ENCODE results near the gene ATP6V0C. TPM values are rescaled to one million over a fixed set of nuclear protein-coding genes. Genes with fewer than 3 reads are reported as not detected.
A peak's percentile ranks its signal among the peaks of the same experiment; 100 is the strongest.

The ATP6V0C gene
- total and polyA plus RNA-seq, 2 of the 13 experiments (the other 11 are each of a cell fraction or from before 2014, with no cell fraction given), result 10.4 to 20.1 TPM

DNA sequence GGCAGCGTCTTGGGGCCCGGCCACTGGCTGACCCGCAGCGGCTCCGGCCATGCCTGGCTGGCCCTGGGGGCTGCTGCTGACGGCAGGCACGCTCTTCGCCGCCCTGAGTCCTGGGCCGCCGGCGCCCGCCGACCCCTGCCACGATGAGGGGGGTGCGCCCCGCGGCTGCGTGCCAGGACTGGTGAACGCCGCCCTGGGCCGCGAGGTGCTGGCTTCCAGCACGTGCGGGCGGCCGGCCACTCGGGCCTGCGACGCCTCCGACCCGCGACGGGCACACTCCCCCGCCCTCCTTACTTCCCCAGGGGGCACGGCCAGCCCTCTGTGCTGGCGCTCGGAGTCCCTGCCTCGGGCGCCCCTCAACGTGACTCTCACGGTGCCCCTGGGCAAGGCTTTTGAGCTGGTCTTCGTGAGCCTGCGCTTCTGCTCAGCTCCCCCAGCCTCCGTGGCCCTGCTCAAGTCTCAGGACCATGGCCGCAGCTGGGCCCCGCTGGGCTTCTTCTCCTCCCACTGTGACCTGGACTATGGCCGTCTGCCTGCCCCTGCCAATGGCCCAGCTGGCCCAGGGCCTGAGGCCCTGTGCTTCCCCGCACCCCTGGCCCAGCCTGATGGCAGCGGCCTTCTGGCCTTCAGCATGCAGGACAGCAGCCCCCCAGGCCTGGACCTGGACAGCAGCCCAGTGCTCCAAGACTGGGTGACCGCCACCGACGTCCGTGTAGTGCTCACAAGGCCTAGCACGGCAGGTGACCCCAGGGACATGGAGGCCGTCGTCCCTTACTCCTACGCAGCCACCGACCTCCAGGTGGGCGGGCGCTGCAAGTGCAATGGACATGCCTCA is 41.9 kb upstream of the ATP6V0C start (continued):
- TF ChIP-seq, protein P1, sequence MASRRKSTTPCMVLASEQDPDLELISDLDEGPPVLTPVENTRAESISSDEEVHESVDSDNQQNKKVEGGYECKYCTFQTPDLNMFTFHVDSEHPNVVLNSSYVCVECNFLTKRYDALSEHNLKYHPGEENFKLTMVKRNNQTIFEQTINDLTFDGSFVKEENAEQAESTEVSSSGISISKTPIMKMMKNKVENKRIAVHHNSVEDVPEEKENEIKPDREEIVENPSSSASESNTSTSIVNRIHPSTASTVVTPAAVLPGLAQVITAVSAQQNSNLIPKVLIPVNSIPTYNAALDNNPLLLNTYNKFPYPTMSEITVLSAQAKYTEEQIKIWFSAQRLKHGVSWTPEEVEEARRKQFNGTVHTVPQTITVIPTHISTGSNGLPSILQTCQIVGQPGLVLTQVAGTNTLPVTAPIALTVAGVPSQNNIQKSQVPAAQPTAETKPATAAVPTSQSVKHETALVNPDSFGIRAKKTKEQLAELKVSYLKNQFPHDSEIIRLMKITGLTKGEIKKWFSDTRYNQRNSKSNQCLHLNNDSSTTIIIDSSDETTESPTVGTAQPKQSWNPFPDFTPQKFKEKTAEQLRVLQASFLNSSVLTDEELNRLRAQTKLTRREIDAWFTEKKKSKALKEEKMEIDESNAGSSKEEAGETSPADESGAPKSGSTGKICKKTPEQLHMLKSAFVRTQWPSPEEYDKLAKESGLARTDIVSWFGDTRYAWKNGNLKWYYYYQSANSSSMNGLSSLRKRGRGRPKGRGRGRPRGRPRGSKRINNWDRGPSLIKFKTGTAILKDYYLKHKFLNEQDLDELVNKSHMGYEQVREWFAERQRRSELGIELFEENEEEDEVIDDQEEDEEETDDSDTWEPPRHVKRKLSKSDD (CRISPR knock-in tag; IDR thresholded peaks at IDR 0.05; ENCODE audit: low read depth), result 0 out of 2 replicates have a peak, but pooled peaks have one; percentile 54
- TF ChIP-seq NONO (IDR thresholded peaks at IDR 0.05) (no peak), NONO (CRISPR knock-in tag; conservative IDR thresholded peaks at IDR 0.05) (0 out of 2 replicates have a peak, but pooled peaks have one; percentile 48), ZNF235 (CRISPR knock-in tag; IDR thresholded peaks at IDR 0.05; ENCODE audit: borderline replicate concordance) (no peak), ZBTB42 (CRISPR knock-in tag; IDR thresholded peaks at IDR 0.05) (no peak), RBM39 (IDR thresholded peaks at IDR 0.05; ENCODE audit: low read depth, low read length, poor library complexity, severe bottlenecking) (no peak), ZNF678 (CRISPR knock-in tag; IDR thresholded peaks at IDR 0.05) (0 out of 2 replicates have a peak, but pooled peaks have one; percentile 26), BRD4 (CRISPR knock-in tag; IDR thresholded peaks at IDR 0.05) (peak; percentile 17; the same call in 1 of the 2 replicates), ARNT2 (CRISPR knock-in tag; IDR thresholded peaks at IDR 0.05; ENCODE audit: low read depth) (0 out of 2 replicates have a peak, but pooled peaks have one; percentile 65), ZNF451 (CRISPR knock-in tag; IDR thresholded peaks at IDR 0.05) (peak; percentile 27; the same call in 1 of the 2 replicates), ETV5 (CRISPR knock-in tag; IDR thresholded peaks at IDR 0.05; ENCODE audit: borderline replicate concordance) (peak; percentile 40; the same call in 1 of the 2 replicates)
- TF ChIP-seq, protein P2, sequence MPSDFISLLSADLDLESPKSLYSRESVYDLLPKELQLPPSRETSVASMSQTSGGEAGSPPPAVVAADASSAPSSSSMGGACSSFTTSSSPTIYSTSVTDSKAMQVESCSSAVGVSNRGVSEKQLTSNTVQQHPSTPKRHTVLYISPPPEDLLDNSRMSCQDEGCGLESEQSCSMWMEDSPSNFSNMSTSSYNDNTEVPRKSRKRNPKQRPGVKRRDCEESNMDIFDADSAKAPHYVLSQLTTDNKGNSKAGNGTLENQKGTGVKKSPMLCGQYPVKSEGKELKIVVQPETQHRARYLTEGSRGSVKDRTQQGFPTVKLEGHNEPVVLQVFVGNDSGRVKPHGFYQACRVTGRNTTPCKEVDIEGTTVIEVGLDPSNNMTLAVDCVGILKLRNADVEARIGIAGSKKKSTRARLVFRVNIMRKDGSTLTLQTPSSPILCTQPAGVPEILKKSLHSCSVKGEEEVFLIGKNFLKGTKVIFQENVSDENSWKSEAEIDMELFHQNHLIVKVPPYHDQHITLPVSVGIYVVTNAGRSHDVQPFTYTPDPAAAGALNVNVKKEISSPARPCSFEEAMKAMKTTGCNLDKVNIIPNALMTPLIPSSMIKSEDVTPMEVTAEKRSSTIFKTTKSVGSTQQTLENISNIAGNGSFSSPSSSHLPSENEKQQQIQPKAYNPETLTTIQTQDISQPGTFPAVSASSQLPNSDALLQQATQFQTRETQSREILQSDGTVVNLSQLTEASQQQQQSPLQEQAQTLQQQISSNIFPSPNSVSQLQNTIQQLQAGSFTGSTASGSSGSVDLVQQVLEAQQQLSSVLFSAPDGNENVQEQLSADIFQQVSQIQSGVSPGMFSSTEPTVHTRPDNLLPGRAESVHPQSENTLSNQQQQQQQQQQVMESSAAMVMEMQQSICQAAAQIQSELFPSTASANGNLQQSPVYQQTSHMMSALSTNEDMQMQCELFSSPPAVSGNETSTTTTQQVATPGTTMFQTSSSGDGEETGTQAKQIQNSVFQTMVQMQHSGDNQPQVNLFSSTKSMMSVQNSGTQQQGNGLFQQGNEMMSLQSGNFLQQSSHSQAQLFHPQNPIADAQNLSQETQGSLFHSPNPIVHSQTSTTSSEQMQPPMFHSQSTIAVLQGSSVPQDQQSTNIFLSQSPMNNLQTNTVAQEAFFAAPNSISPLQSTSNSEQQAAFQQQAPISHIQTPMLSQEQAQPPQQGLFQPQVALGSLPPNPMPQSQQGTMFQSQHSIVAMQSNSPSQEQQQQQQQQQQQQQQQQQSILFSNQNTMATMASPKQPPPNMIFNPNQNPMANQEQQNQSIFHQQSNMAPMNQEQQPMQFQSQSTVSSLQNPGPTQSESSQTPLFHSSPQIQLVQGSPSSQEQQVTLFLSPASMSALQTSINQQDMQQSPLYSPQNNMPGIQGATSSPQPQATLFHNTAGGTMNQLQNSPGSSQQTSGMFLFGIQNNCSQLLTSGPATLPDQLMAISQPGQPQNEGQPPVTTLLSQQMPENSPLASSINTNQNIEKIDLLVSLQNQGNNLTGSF (CRISPR knock-in tag; IDR thresholded peaks at IDR 0.05), result peak; percentile 55; the same call in 1 of the 2 replicates
- TF ChIP-seq, protein P3, sequence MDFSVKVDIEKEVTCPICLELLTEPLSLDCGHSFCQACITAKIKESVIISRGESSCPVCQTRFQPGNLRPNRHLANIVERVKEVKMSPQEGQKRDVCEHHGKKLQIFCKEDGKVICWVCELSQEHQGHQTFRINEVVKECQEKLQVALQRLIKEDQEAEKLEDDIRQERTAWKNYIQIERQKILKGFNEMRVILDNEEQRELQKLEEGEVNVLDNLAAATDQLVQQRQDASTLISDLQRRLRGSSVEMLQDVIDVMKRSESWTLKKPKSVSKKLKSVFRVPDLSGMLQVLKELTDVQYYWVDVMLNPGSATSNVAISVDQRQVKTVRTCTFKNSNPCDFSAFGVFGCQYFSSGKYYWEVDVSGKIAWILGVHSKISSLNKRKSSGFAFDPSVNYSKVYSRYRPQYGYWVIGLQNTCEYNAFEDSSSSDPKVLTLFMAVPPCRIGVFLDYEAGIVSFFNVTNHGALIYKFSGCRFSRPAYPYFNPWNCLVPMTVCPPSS (IDR thresholded peaks at IDR 0.05), result no peak
- TF ChIP-seq, protein P4, sequence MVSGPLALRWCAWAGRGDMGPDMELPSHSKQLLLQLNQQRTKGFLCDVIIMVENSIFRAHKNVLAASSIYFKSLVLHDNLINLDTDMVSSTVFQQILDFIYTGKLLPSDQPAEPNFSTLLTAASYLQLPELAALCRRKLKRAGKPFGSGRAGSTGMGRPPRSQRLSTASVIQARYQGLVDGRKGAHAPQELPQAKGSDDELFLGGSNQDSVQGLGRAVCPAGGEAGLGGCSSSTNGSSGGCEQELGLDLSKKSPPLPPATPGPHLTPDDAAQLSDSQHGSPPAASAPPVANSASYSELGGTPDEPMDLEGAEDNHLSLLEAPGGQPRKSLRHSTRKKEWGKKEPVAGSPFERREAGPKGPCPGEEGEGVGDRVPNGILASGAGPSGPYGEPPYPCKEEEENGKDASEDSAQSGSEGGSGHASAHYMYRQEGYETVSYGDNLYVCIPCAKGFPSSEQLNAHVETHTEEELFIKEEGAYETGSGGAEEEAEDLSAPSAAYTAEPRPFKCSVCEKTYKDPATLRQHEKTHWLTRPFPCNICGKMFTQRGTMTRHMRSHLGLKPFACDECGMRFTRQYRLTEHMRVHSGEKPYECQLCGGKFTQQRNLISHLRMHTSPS (CRISPR knock-in tag; IDR thresholded peaks at IDR 0.05; ENCODE audit: low read depth), result peak; percentile 3; the same call in 1 of the 2 replicates
